ENCODE data around the gene COL25A1.

DNA sequence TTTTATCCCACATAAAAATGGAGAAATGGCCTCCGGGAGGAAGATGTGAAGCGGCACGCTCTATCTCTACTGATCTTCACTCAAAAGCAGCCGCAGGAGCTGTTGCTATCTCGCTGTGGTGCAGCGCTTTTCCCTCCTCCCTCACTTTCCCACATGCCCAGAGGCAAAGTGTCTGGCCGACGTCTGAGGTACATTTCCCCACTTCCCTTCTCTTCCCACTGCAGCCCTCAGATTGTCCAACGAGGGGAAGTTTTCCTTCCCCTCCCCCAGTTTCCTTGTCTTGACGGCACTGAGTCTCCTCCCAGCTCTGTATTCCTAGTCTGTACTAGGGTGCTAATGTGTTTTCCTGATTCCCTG, 660 bp upstream of the COL25A1 start:
- TF ChIP-seq FOXK2 (IDR thresholded peaks at IDR 0.05) (no peak), ZNF384 (IDR thresholded peaks at IDR 0.05) (no peak), L3MBTL2 (conservative IDR thresholded peaks at IDR 0.05) (no peak; the same call in 1 of the 2 replicates), BHLHE40 (IDR thresholded peaks at IDR 0.05; ENCODE audit: borderline replicate concordance) (no peak), SUZ12 (IDR thresholded peaks at IDR 0.05) (no peak)
